HG03378 (cell line): ENCODE results near the gene SUV39H2.
"Not testable (repeated sequence)": the region's sequence is repeated elsewhere in the genome, so short reads cannot be mapped to it uniquely, and the experiment has no call there.

Source experiments
- ATAC-seq: cut with Tn5 transposase; IDR thresholded peaks from one replicate; pipeline ENCODE4 v1.9.1; 2021; ENCODE audit warnings: mild to moderate bottlenecking, moderate library complexity; ENCODE audit not compliant: unreplicated experiment

Gene SUV39H2

GRCh38 chr10:14873090-14873760 is 5.4 kb upstream of the SUV39H2 start:
- peak; percentile 53 for ATAC-seq

GRCh38 chr10:14875941-14876340 is 2.7 kb upstream of the SUV39H2 start:
- no peak for ATAC-seq

- no peak for ATAC-seq
Observed at GRCh38 chr10:14876764-14877163, 1.9 kb upstream of the SUV39H2 start.

GRCh38 chr10:14879124-14879927 is 660 bp downstream of the SUV39H2 start:
- ATAC-seq = peak; percentile 3

- ATAC-seq = no peak
Observed at GRCh38 chr10:14879928-14880193, 1.2 kb downstream of the SUV39H2 start.

GRCh38 chr10:14880229-14880628 is 1.6 kb downstream of the SUV39H2 start:
- ATAC-seq = no peak

- ATAC-seq = no peak
Observed at GRCh38 chr10:14884082-14884481, 5.4 kb downstream of the SUV39H2 start.

GRCh38 chr10:14889318-14889717 is 10.7 kb downstream of the SUV39H2 start:
- ATAC-seq = no peak

GRCh38 chr10:14891151-14891550 is 12.5 kb downstream of the SUV39H2 start:
- ATAC-seq = no peak

- ATAC-seq = no peak
Observed at GRCh38 chr10:14904316-14904732, 25.7 kb downstream of the SUV39H2 start.

- ATAC-seq = no peak
Observed at GRCh38 chr10:14904864-14905263, 26.2 kb downstream of the SUV39H2 start.

- no peak for ATAC-seq
Observed at GRCh38 chr10:14905890-14906289, 27.2 kb downstream of the SUV39H2 start.

- no peak for ATAC-seq
Observed at GRCh38 chr10:14906765-14907164, 28.1 kb downstream of the SUV39H2 start.

- ATAC-seq = not testable (repeated sequence)
Observed at GRCh38 chr10:14907591-14907990, 28.9 kb downstream of the SUV39H2 start.

- no peak for ATAC-seq
Observed at GRCh38 chr10:14909101-14909500, 30.4 kb downstream of the SUV39H2 start.

GRCh38 chr10:14910953-14911352 is 32.3 kb downstream of the SUV39H2 start:
- ATAC-seq = no peak

GRCh38 chr10:14911801-14912200 is 33.1 kb downstream of the SUV39H2 start:
- ATAC-seq = no peak

GRCh38 chr10:14916600-14916999 is 37.9 kb downstream of the SUV39H2 start:
- no peak for ATAC-seq

GRCh38 chr10:14917827-14918226 is 39.2 kb downstream of the SUV39H2 start:
- no peak for ATAC-seq

- no peak for ATAC-seq
Observed at GRCh38 chr10:14918964-14919363, 40.3 kb downstream of the SUV39H2 start.

- no peak for ATAC-seq
Observed at GRCh38 chr10:14924013-14924412, 45.3 kb downstream of the SUV39H2 start.

- no peak for ATAC-seq
Observed at GRCh38 chr10:14925268-14925667, 46.6 kb downstream of the SUV39H2 start.

GRCh38 chr10:14926061-14926470 is 47.4 kb downstream of the SUV39H2 start:
- no peak for ATAC-seq
